ENCODE data around the gene SNCAIP.

DNA sequence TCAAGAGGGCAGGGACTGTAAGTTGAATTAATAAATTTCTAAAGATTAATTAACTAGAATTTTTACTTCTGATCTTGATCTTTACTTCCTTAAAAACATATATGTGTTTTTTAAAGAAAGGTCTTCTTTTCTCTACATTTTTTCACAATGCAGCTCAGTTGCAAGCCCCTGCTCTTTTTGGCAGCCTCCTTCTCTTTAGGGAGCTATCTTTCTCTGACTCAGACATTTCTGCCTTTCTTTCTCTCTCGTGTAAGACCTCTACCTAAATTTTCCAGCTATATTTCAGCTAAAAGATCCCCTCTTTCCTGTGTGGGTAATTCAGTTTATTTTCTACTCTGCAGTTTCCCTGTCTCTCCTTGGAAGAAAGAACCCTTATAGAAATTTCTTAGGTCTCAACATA lies 38.3 kb upstream of the SNCAIP start:
- TF ChIP-seq, protein P1, sequence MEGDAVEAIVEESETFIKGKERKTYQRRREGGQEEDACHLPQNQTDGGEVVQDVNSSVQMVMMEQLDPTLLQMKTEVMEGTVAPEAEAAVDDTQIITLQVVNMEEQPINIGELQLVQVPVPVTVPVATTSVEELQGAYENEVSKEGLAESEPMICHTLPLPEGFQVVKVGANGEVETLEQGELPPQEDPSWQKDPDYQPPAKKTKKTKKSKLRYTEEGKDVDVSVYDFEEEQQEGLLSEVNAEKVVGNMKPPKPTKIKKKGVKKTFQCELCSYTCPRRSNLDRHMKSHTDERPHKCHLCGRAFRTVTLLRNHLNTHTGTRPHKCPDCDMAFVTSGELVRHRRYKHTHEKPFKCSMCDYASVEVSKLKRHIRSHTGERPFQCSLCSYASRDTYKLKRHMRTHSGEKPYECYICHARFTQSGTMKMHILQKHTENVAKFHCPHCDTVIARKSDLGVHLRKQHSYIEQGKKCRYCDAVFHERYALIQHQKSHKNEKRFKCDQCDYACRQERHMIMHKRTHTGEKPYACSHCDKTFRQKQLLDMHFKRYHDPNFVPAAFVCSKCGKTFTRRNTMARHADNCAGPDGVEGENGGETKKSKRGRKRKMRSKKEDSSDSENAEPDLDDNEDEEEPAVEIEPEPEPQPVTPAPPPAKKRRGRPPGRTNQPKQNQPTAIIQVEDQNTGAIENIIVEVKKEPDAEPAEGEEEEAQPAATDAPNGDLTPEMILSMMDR (IDR thresholded peaks at IDR 0.05): no peak
- no peak for TF ChIP-seq POLR2A (IDR thresholded peaks at IDR 0.05)
